K562 (cell line): Measurements from ENCODE around the gene ARAP1. TPM values are rescaled to one million over a fixed set of nuclear protein-coding genes. Genes with fewer than 3 reads are reported as not detected.

Experiments
- ATAC-seq: fragments of 200-7000 bp; cut with Tn5 transposase; 3 replicates; pipeline ENCODE4 v1.9.1; 2020; ENCODE audit warnings: moderate library complexity
- BruUV-seq: library from RNA; stranded (reverse); fragments of 400-500 nt; replicated peaks from 2 replicates; lab custom pipeline; 2021; lab: Mats Ljungman, UMichigan
- CTCF ChIA-PET: fragments of 300-600 bp; formaldehyde crosslinking; extraction: SDS; loops from one replicate; lab custom pipeline; 2021; ENCODE audit warnings: low intra/inter-chr PET ratio; lab: Yijun Ruan, JAX
- POLR2A ChIA-PET: fragments of 300-600, 350-650 bp; sonication (Branson Sonifier 250); formaldehyde crosslinking; extraction: SDS; loops from one replicate; lab custom pipeline; 2021; ENCODE audit warnings: antibody characterized with exemption, inconsistent platforms; lab: Yijun Ruan, JAX
- DNase-seq, 4 experiments: peaks; one replicate each; pipeline versions ENCODE4 v3.0.0 to v3.0.0-alpha.2; 2011 to 2018; ENCODE audit warnings: low spot score in 3 of 4, mixed read lengths in 3 of 4; ENCODE audit errors: extremely low read depth in 1 of 4
- FAIRE-seq: peaks from 2 replicates; lab custom pipeline; 2011; peaks lifted over from hg19 to GRCh38; lab: Jason Lieb, UNC
- H2AFZ ChIP-seq: 2 replicates; pipeline ENCODE4 v1.6.0; 2011; ENCODE audit warnings: low read depth, low read length, control low read depth, inconsistent platforms
- H3K27ac ChIP-seq: fragments of 200-600 bp; 3 replicates; pipeline ENCODE4 v1.8.0; 2011; ENCODE audit warnings: low read depth, mild to moderate bottlenecking, control low read depth, inconsistent platforms, low read length, moderate library complexity, mixed read lengths; ENCODE audit errors: extremely low read depth
- H3K27me3 ChIP-seq, 2 experiments: fragments of 300-600 bp in 1 of 2; 2 replicates in 1 of 2; 3 replicates in 1 of 2; pipeline versions ENCODE4 v1.6.0 to v1.8.0; 2011; ENCODE audit warnings: inconsistent platforms in 2 of 2, low read length in 2 of 2, mild to moderate bottlenecking in 1 of 2, mixed read lengths in 1 of 2, moderate library complexity in 1 of 2; ENCODE audit not compliant: control insufficient read depth in 2 of 2, insufficient read depth in 2 of 2
- H3K36me3 ChIP-seq: fragments of 300-600 bp; 3 replicates; pipeline ENCODE4 v1.8.0; 2011; ENCODE audit warnings: mild to moderate bottlenecking, low read length, inconsistent platforms; ENCODE audit not compliant: control insufficient read depth, insufficient read depth
- H3K4me1 ChIP-seq, 2 experiments: fragments of 200-600 bp in 1 of 2; replicated peaks in 1 of 2; 2 replicates in 1 of 2; 3 replicates in 1 of 2; pipeline versions ENCODE4 v1.5.1 to v1.8.0; 2011; ENCODE audit warnings: inconsistent platforms in 2 of 2, low read length in 2 of 2, mild to moderate bottlenecking in 1 of 2, mixed read lengths in 1 of 2, moderate library complexity in 1 of 2; ENCODE audit not compliant: control insufficient read depth in 2 of 2, insufficient read depth in 2 of 2
- H3K4me2 ChIP-seq: 2 replicates; pipeline ENCODE4 v1.6.1; 2011; ENCODE audit warnings: low read length, control low read depth, inconsistent platforms, mixed read lengths; ENCODE audit not compliant: insufficient read depth
- H3K4me3 ChIP-seq: fragments of 200-600 bp; sonication (generic), shearing (Covaris generic); 2 replicates; pipeline ENCODE4 v1.5.1; 2016; ENCODE audit warnings: control low read depth, inconsistent platforms
- H3K79me2 ChIP-seq: fragments of 200-600 bp; 3 replicates; pipeline ENCODE4 v1.8.0; 2011; ENCODE audit warnings: low read length, inconsistent platforms; ENCODE audit not compliant: control insufficient read depth, insufficient read depth
- H3K9ac ChIP-seq, 2 experiments: 2 replicates each; pipeline versions ENCODE4 v1.6.0 to v1.6.1; 2011; ENCODE audit warnings: low read depth in 2 of 2, low read length in 2 of 2, control low read depth in 1 of 2, inconsistent platforms in 1 of 2, mild to moderate bottlenecking in 1 of 2, mixed read lengths in 1 of 2; ENCODE audit not compliant: insufficient read depth in 1 of 2
- H3K9me1 ChIP-seq: one replicate; pipeline ENCODE4 v1.6.0; 2011; ENCODE audit warnings: inconsistent platforms, mild to moderate bottlenecking, low read length, moderate library complexity; ENCODE audit not compliant: control insufficient read depth, insufficient read depth
- H3K9me3 ChIP-seq: replicated peaks from 2 replicates; pipeline ENCODE4 v1.5.1; 2011; ENCODE audit warnings: low read depth, low read length, inconsistent platforms; ENCODE audit not compliant: control insufficient read depth, insufficient read depth
- H4K20me1 ChIP-seq: replicated peaks from 2 replicates; pipeline ENCODE4 v1.6.1; 2011; ENCODE audit warnings: low read length, inconsistent platforms, mixed read lengths; ENCODE audit not compliant: control insufficient read depth, insufficient read depth
- CLOCK ChIP-seq: fragments of 250-450 bp; sonication (Bioruptor Pico); IDR thresholded peaks from 2 replicates; pipeline ENCODE4 v1.4.0; 2020; ENCODE audit warnings: mild to moderate bottlenecking, moderate library complexity, borderline replicate concordance
- COPS2 ChIP-seq: fragments of 450-650 bp; conservative IDR thresholded peaks from 2 replicates; pipeline ENCODE4 v1.6.1; 2016; ENCODE audit warnings: mild to moderate bottlenecking, moderate library complexity
- DEAF1 ChIP-seq: fragments of 450-650 bp; formaldehyde crosslinking; IDR thresholded peaks from 2 replicates; pipeline ENCODE4 v1.4.0; 2020; ENCODE audit warnings: mild to moderate bottlenecking, moderate library complexity
- ETS1 ChIP-seq: conservative IDR thresholded peaks from 2 replicates; pipeline ENCODE4 v1.6.1; 2011; ENCODE audit warnings: low read depth, mild to moderate bottlenecking, low read length; ENCODE audit not compliant: control insufficient read depth
- FOXM1 ChIP-seq, 2 experiments: fragments of 450-650 bp in 1 of 2; sonication (generic) in 1 of 2; formaldehyde crosslinking in 1 of 2; IDR thresholded peaks; 2 replicates each; pipeline versions ENCODE4 v1.6.1 to v1.9.0; 2017 to 2022; ENCODE audit warnings: low read depth in 2 of 2, mild to moderate bottlenecking in 2 of 2, missing genetic modification reagents in 1 of 2, moderate library complexity in 1 of 2
- GTF2A2 ChIP-seq: IDR thresholded peaks from 2 replicates; pipeline ENCODE4 v1.6.1; 2016; ENCODE audit warnings: mild to moderate bottlenecking, missing genetic modification characterization, missing compliant biosample characterization
- SETDB1 ChIP-seq: IDR thresholded peaks from one replicate; pipeline ENCODE4 v1.6.1; 2012; ENCODE audit warnings: low read length, control low read depth, inconsistent platforms
- ZBTB8A ChIP-seq: fragments of 450-650 bp; IDR thresholded peaks from 2 replicates; pipeline ENCODE4 v1.6.1; 2018; ENCODE audit warnings: mild to moderate bottlenecking, moderate library complexity; ENCODE audit not compliant: partially characterized antibody
- ZFX ChIP-seq: sonication (generic); formaldehyde crosslinking; IDR thresholded peaks from 2 replicates; pipeline ENCODE4 v1.8.0; 2022; ENCODE audit warnings: mild to moderate bottlenecking, missing genetic modification reagents, moderate library complexity
- WGBS: fragments of 100-300 bp; shearing (Covaris generic); methylation state at CpG from one replicate; pipeline ENCODE4 v1.1.6; 2016; ENCODE audit warnings: low coverage, mixed read lengths; ENCODE audit not compliant: insufficient coverage; ENCODE audit errors: missing lambda C conversion rate; 5-methylcytosine and 5-hydroxymethylcytosine counted together
- in situ Hi-C: fragments of 300-500 bp; cut with MboI; formaldehyde crosslinking; loops from 4 replicates; pipeline ENCODE4 v1.15.0; 2018; ENCODE audit warnings: inconsistent platforms, mixed read lengths
- intact Hi-C: fragments of 100-400 bp; cut with micrococcal nuclease; formaldehyde crosslinking; loops from 2 replicates; pipeline ENCODE4 v1.14.2; 2022
- polyA plus RNA-seq, 8 experiments: library from polyadenylated mRNA; depleted of rRNA in 4 of 8; stranded (reverse) in 5 of 8; unstranded in 3 of 8; fragments of >200 nt; fragmentation: Nextera tagmentation in 2 of 8; fragmentation: Illumina TruSeq in 1 of 8; extraction: Ambion mirVana in 2 of 8; extraction: Trizol in 1 of 8; gene quantifications; 2 replicates each; pipeline versions ENCODE4 v1.2.1 to v1.2.3, GENCODE V29; 2011 to 2014; ENCODE audit warnings: inconsistent platforms in 1 of 8, missing spikeins in 1 of 8
- total RNA-seq, 7 experiments: library from RNA; depleted of rRNA in 6 of 7; stranded (reverse); fragments of >200 nt in 6 of 7; fragmentation: Illumina TruSeq in 2 of 7; extraction: Trizol in 2 of 7; gene quantifications; 2 replicates each; pipeline versions ENCODE4 v1.2.1 to v1.2.3, GENCODE V29; 2011 to 2021; ENCODE audit warnings: low replicate concordance in 1 of 7
- TF ChIP-seq, protein P1 (sequence below): sonication (generic); formaldehyde crosslinking; IDR thresholded peaks from 2 replicates; pipeline ENCODE4 v1.8.1; 2023; ENCODE audit warnings: mild to moderate bottlenecking, missing genetic modification reagents

The ARAP1 gene
- total and polyA plus RNA-seq, 9 of the 15 experiments (the other 6 are each of a cell fraction or from before 2014, with no cell fraction given): 0.23 to 67.0 (median 24.6) TPM

- Histone ChIP-seq H3K4me1 (peaks cover 0 to 7% of the 10 kb centered on the region in 2 experiments; a peak in 2 of 5 replicates), H3K4me3 (no peak overlapping the region), H3K9me3 (peaks cover 8% of the 10 kb centered on the region), H2AFZ (no peak overlapping the region), H3K4me2 (no peak overlapping the region), H3K27ac (no peak overlapping the region), H3K9ac (no peak overlapping the region), H3K79me2 (no peaks in the 10 kb centered on the region)
- intact Hi-C loops: no loop called here
- in situ Hi-C loops: loop anchor here (10.0 kb wide), 1 partner anchor 197 kb away; no protein-coding TSS in a partner anchor
- CTCF ChIA-PET: interaction anchor here (0.9 kb wide), 1 partner anchor 201 kb away, joined by 3 read pairs; no protein-coding TSS in a partner anchor
- no peak for ATAC-seq
- FAIRE-seq: no peak
- TF ChIP-seq ETS1 (no peak), FOXM1 (IDR thresholded peaks at IDR 0.05; ENCODE audit: low read depth) (no peak), FOXM1 (CRISPR knock-in tag; IDR thresholded peaks at IDR 0.05; ENCODE audit: low read depth) (no peak), GTF2A2 (tag) (no peak), ZFX (CRISPR knock-in tag) (no peak), DEAF1 (CRISPR knock-in tag) (no peak), ZBTB8A (no peak), COPS2 (no peak), SETDB1 (no peak), CLOCK (CRISPR knock-in tag) (no peak)
- TF ChIP-seq, protein P1, sequence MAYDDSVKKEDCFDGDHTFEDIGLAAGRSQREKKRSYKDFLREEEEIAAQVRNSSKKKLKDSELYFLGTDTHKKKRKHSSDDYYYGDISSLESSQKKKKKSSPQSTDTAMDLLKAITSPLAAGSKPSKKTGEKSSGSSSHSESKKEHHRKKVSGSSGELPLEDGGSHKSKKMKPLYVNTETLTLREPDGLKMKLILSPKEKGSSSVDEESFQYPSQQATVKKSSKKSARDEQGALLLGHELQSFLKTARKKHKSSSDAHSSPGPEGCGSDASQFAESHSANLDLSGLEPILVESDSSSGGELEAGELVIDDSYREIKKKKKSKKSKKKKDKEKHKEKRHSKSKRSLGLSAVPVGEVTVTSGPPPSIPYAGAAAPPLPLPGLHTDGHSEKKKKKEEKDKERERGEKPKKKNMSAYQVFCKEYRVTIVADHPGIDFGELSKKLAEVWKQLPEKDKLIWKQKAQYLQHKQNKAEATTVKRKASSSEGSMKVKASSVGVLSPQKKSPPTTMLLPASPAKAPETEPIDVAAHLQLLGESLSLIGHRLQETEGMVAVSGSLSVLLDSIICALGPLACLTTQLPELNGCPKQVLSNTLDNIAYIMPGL (CRISPR knock-in tag): no peak
- TF ChIP-seq, all 486 proteins: peak for 0
- Histone ChIP-seq H3K36me3 (no peaks in the 10 kb centered on the region), H4K20me1 (peaks cover 13% of the 10 kb centered on the region; the same call in 1 of the 2 replicates), H3K27me3 (peaks cover 2 to 64% of the 10 kb centered on the region in 2 experiments; a peak in 4 of 5 replicates), H3K9me1 (no peaks in the 10 kb centered on the region)
- no TSS peak for BruUV-seq
- no peak for DNase-seq
- 2% methylated on average over 7 of the region's 8 CpGs for WGBS
- POLR2A ChIA-PET: interaction anchor here (0.9 to 1.2 kb wide), 2 partner anchors 10 to 14 kb away, joined by 4 read pairs; no protein-coding TSS in a partner anchor
Measured at GRCh38 chr11:72671152-72672099, 80.8 kb downstream of the ARAP1 start.
